HG03378 (cell line): ENCODE data around the gene OSBPL9.
"Not testable (repeated sequence)": the region's sequence is repeated elsewhere in the genome, so short reads cannot be mapped to it uniquely, and the experiment has no call there.

ENCODE experiments used
- ATAC-seq: cut with Tn5 transposase; IDR thresholded peaks from one replicate; pipeline ENCODE4 v1.9.1; 2021; ENCODE audit warnings: mild to moderate bottlenecking, moderate library complexity; ENCODE audit not compliant: unreplicated experiment

The OSBPL9 gene

DNA sequence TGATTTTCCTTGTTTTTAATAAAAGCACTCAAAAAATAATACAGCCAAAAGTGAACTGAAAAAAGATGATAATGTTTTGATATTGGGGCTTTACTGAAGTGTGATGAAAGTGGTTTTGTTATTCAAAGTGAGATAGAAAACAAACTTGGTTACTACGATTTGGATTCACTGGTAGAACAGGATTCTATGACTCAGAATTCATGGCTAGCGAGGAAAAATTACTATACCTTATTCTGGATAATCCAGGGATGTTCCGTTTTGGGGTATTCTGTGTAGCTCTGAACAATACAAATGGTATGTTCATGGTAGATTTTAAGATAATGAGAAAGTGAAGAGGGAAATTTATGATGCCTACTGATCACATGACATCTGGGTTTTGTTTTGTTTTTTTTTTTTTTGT lies 144.0 kb downstream of the OSBPL9 start:
- ATAC-seq: no peak

DNA sequence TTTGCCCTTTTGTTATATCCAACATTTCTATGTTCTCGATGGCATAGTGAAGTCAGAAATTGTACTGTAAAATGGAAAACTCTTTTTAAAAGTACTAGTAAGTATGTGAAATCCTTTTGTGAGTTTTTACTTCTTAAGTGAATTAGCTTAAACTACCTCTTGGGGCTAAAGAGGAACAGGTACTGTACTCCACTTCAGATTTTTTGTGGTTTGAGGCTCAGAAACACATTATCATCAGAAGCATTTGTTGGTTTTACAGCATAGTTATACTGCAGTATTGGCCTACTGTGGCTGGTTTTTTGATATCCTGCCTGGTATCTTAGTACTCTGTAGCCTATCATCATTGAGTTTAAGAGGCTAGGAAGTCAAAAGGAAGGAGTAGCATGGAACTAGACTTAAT lies 144.5 kb downstream of the OSBPL9 start:
- no peak for ATAC-seq

DNA sequence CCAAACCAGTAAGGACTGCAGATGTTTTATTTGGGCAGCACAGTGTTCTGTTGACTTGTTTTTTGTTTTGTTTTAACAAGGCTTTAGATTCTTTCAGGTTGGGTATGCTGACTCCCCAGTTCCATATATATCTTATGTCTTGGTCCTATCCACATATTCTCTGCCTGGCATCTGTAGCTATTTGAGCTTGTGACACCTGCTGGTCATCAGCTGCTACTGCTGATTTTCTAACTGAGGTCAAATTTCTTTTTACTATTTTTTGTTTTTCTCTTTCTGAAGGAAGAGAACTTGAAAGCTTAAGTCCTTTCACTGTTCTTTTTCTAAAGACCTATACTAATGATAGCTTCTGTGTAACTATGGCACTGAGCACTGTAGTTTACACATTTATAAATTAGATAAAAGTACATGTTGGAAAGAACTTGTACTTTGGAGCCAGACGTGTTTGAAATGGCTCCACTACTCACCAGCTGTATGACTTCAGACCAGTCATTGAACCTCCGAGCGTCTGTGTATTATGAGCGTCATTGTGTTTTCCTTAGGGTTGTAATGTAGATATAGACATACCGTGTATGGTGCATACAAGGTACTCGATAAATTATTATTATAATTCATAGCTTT lies 152.2 kb downstream of the OSBPL9 start:
- ATAC-seq: no peak

DNA sequence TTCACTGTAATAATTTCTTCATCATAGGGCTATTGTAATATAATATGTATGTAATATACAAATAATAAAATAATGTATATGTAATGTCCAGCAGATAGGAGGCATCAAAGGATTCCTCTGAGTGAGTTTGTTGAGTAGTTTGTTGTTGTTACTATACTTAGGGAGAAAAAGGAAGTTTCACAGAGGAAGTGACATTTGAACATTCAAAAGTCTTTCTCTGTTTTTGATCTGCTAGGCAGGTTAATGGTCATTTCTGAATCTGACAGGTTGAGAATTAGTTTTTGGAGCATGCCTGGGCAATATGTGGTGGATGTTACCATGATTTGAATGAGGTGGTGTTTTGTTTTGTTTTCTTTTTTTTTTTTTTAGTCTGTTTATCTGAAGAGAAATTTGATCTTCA lies 159.5 kb downstream of the OSBPL9 start:
- ATAC-seq: no peak

GRCh38 chr1:51780927-51781326 lies 164.0 kb downstream of the OSBPL9 start:
- no peak for ATAC-seq

- no peak for ATAC-seq
These were observed 168.1 kb downstream of the OSBPL9 start for GRCh38 chr1:51784997-51785421.

DNA sequence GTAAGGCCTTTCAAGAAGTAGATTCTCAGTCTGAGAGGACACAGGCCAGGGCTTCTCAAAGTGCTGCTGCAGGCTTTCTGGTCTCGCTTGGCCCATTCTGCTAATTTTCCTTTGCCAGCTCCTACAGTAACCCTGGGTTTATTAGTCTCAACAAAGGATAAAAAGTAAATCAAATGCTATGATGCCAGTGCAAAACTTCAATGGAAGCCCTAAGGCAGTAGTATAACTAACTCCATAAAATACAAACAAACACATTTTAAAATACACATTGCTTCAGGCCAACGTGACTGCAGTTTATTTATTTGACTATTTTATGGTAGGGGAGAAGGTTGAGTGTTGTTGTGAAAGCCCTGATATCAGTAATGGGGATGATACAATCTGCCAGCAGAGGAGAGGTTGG lies 172.0 kb downstream of the OSBPL9 start:
- ATAC-seq: no peak

GRCh38 chr1:51789342-51789741 lies 172.4 kb downstream of the OSBPL9 start:
- no peak for ATAC-seq

- no peak for ATAC-seq
These were observed 173.5 kb downstream of the OSBPL9 start for GRCh38 chr1:51790385-51790784.

- ATAC-seq: no peak
These were observed 175.0 kb downstream of the OSBPL9 start for GRCh38 chr1:51791888-51792287.

- no peak for ATAC-seq
These were observed 176.0 kb downstream of the OSBPL9 start for GRCh38 chr1:51792864-51793263.

DNA sequence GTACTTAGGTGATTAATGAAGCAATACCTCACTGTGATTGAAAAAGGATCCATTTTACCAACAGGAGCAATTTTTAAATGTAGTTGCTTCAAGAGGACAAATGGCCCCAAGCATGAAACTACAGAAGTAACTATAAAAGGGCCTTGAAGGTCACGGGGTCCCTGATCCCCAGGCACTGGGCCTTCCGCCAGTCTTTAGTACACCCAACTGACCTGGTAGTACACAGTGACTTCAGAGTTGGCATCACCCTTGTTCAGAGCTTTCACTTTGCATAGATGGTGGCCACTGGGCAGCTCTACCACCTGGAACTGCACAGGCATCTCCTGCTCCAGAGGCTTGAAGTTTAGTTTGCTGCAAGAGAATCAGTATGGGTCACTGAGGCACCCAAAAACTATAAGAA lies 177.4 kb downstream of the OSBPL9 start:
- ATAC-seq: no peak

DNA sequence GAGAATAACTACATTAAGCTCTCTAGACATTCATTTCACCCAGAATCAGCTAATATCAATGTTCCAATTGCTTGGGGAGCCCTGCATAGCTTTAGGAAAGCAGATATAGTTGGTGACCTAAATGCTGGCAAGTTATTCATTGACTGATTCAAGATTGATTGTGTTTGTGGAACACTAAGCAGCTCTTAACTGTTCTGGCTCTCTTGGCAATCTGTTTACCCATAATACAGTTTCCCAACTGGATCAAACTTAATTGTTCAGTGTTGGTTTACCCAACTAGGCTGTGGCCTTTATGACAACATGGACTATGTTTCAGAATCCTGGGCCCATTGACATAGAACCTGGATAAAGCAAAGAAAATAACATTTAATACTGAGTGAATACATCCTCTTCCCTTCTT lies 178.0 kb downstream of the OSBPL9 start:
- no peak for ATAC-seq

DNA sequence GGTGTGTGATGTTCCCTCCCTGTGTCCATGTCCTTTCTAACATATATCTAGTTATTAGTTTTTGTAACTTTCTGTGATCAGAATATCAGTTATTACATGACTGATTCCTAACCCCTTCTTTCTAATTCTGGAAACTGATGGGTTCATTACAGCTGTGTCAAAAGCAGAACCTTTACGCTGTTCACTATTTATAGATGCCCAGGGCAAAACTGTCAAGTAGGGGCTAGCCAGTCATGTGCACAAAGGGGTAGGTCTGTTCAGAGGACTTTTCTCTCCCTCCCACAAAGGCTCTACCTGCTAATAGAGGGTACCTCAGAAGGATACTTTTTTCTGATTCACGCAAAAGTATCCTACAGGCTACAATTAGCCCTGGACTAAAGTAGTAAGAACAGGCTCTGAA lies 182.5 kb downstream of the OSBPL9 start:
- ATAC-seq: no peak

GRCh38 chr1:51814513-51814912 lies 197.6 kb downstream of the OSBPL9 start:
- no peak for ATAC-seq

- ATAC-seq: no peak
These were observed 201.6 kb downstream of the OSBPL9 start for GRCh38 chr1:51818487-51818886.

GRCh38 chr1:51819021-51819420 lies 202.1 kb downstream of the OSBPL9 start:
- not testable (repeated sequence) for ATAC-seq

- ATAC-seq: no peak
These were observed 202.9 kb downstream of the OSBPL9 start for GRCh38 chr1:51819810-51820209.

DNA sequence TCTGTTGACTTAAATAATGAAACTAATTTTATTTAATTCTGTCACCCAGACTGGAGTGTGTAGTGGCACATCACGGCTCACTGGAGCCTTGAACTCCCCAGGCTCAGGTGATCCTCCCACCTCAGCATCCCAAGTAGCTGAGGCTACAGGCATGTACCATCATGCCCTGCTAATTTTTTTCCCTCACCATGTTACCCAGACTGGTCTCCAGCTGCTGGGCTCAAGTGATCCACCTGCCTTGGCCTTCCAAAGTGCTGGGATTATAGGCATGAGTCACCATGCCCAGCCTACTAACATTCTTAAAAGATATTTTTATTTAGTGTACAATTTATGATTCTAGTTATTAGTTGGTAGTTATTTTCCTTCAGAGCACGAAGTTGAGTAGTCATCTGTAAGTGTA lies 212.2 kb downstream of the OSBPL9 start:
- no peak for ATAC-seq

- ATAC-seq: no peak
These were observed 216.8 kb downstream of the OSBPL9 start for GRCh38 chr1:51833700-51834099.

- no peak for ATAC-seq
These were observed 220.4 kb downstream of the OSBPL9 start for GRCh38 chr1:51837243-51837642.
